Fibroblast of peridontal ligament (primary cell): ENCODE measurements around the gene NUP50.

ENCODE experiments used
- DNase-seq: peaks from one replicate; pipeline ENCODE4 v3.0.0-alpha.2; 2010; ENCODE audit errors: extremely low read depth

The NUP50 gene

GRCh38 chr22:45163451-45164269 is at the start of gene NUP50:
TSS of gene NUP50 (plus strand) at chr22:45163925. CDS start at chr22:45168178, 4,253 bp downstream.
- DNase-seq: peak; percentile 95

GRCh38 chr22:45120440-45120839 is 43.3 kb upstream of the NUP50 start:
- DNase-seq: no peak

GRCh38 chr22:45120931-45121330 is 42.8 kb upstream of the NUP50 start:
- DNase-seq: no peak

- DNase-seq: peak; percentile 51
Observed at GRCh38 chr22:45124176-45124847, 39.4 kb upstream of the NUP50 start.

- peak; percentile 95 for DNase-seq
Observed at GRCh38 chr22:45125188-45125587, 38.5 kb upstream of the NUP50 start.

GRCh38 chr22:45127866-45128265 is 35.9 kb upstream of the NUP50 start:
- peak; percentile 43 for DNase-seq

- DNase-seq: peak; percentile 56
Observed at GRCh38 chr22:45129703-45130524, 33.8 kb upstream of the NUP50 start.

GRCh38 chr22:45130891-45131290 is 32.8 kb upstream of the NUP50 start:
- no peak for DNase-seq

GRCh38 chr22:45131749-45132148 is 32.0 kb upstream of the NUP50 start:
- DNase-seq: no peak

- DNase-seq: no peak
Observed at GRCh38 chr22:45134313-45134712, 29.4 kb upstream of the NUP50 start.

- DNase-seq: no peak
Observed at GRCh38 chr22:45136594-45136993, 27.1 kb upstream of the NUP50 start.

GRCh38 chr22:45139693-45140092 is 24.0 kb upstream of the NUP50 start:
- DNase-seq: no peak

- no peak for DNase-seq
Observed at GRCh38 chr22:45142376-45142775, 21.3 kb upstream of the NUP50 start.

- no peak for DNase-seq
Observed at GRCh38 chr22:45144916-45145315, 18.8 kb upstream of the NUP50 start.

GRCh38 chr22:45149671-45150070 is 14.1 kb upstream of the NUP50 start:
- DNase-seq: peak; percentile 79

GRCh38 chr22:45150139-45150538 is 13.6 kb upstream of the NUP50 start:
- no peak for DNase-seq

GRCh38 chr22:45151503-45151902 is 12.2 kb upstream of the NUP50 start:
- DNase-seq: no peak

- no peak for DNase-seq
Observed at GRCh38 chr22:45154383-45154782, 9.3 kb upstream of the NUP50 start.

- DNase-seq: peak; percentile 89
Observed at GRCh38 chr22:45155050-45155840, 8.5 kb upstream of the NUP50 start.

- no peak for DNase-seq
Observed at GRCh38 chr22:45157907-45158306, 5.8 kb upstream of the NUP50 start.

- no peak for DNase-seq
Observed at GRCh38 chr22:45159652-45160462, 3.9 kb upstream of the NUP50 start.
